GM20431 (cell line): ENCODE measurements around the gene ADIPOR1.

Experiments used
- in situ Hi-C: fragments of 300-500 bp; cut with MseI, MboI; formaldehyde crosslinking; loops from one replicate; pipeline ENCODE4 v1.15.0; 2020; ENCODE audit warnings: low sequenced_read_pairs; ENCODE audit not compliant: unreplicated experiment

Gene ADIPOR1

DNA sequence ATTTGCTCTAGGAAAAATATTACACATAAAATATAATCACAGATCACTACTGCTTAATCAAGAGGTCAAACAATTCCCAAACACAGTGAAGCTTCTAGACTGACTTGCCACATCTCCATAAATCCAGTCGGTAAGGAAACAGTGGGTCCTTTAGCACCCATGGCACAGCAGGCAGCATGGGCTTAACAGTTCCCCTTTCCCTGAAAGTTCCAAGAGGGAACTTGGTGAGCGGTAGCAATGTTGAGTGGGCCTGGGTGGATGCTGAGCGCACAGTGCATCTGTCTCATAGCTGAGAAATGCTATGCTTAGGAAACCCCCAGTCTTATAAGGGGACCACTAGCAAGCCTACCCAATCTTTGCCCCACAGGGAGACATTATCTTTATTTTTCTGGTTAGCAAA lies 16.7 kb upstream of the ADIPOR1 start:
- in situ Hi-C loops: no loop called here

DNA sequence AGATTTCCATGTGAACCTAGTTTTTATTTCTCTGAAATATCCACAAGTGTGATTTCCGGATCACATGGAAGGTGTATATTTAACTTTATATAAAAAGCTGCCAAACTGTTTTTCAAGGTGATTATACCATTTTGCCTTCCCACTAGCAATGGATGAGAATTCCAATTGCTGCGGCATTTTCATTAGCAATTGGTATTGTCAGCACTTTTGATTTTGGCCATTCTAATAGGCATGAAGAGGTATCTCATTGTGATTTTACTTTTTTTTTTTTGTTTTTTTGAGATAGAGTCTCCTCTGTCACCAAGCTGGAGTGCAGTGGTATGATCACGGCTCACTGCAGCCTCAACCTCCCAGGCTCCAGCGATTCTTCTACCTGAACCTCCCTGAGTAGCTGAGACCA lies 13.9 kb upstream of the ADIPOR1 start:
- in situ Hi-C loops: no loop called here

- in situ Hi-C loops: no loop called here
These were observed 10.8 kb upstream of the ADIPOR1 start for GRCh38 chr1:202968895-202969295.

DNA sequence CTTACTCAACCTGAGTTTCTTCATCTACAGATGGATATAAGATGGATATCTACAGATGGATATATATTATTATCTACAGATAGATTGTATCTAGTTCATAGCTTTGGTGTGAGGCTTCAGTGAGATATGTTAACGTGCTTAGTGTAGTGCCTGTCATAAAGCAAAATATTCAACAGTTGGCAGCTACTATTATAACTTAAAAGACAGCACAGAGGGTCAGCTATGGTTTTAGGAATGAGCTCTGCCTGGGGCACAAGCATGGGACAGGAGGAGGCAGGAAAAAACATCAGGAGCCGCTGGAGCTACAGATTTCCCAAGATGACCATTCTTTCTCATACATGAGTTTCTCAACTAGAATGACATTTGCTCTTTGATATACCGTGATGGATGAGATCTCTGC lies 10.2 kb upstream of the ADIPOR1 start:
- in situ Hi-C loops: no loop called here

- in situ Hi-C loops: no loop called here
These were observed 9.7 kb upstream of the ADIPOR1 start for GRCh38 chr1:202967684-202968281.

GRCh38 chr1:202966006-202966898 lies 8.1 kb upstream of the ADIPOR1 start:
- in situ Hi-C loops: no loop called here

GRCh38 chr1:202965422-202965821 lies 7.3 kb upstream of the ADIPOR1 start:
- in situ Hi-C loops: no loop called here

GRCh38 chr1:202964791-202965410 lies 6.8 kb upstream of the ADIPOR1 start:
- in situ Hi-C loops: no loop called here

GRCh38 chr1:202961220-202961880 lies 3.2 kb upstream of the ADIPOR1 start:
- in situ Hi-C loops: no loop called here

DNA sequence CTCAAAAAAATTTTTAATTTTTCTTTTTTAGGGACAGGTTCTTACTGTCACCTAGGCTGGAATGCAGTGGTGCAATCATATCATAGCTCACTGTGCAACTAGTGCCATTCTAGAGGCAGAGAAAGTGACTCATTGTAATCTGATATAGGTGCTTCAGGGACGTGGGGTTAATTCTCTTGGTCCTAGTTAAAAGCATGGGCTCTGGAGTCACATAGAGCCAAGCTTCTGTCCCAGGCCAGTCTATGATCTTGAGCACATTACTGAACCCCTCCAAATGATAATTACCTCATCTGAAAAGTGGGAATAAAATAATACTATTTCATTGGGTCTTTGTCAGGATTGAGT lies 1.1 kb upstream of the ADIPOR1 start:
- in situ Hi-C loops: no loop called here

DNA sequence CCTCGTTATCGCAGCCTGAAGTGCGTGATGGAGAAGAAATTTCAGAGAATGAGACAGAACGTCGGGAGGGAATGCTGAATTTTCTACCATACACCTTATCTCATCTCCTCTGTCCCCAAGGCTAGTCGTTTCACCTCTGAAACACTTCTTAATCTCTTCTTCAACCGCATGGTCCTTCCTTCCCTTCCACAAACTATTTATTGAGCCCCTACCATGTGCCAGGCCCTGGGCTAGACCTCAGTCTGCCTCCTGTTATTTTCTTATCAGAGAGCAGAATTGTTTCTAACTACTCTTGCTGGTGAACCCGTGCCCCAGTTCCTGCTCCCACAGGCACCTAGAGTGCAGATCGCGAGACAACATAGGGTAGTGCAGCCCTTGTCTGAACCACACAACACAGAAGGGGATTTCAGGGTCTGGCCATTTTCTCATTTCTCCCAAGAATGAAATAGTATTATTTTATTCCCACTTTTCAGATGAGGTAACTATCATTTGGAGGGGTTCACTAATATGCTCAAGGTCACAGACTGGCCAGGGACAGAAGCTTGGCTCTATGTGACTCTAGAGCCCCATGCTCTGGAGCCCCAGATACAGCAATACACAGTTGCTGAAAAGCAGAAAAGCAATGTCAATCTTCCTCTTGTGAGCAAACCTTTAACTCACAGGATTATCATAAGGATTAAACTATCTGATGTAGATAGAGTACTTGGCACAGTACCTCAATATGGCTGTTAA lies 598 bp upstream of the ADIPOR1 start:
- in situ Hi-C loops: no loop called here

DNA sequence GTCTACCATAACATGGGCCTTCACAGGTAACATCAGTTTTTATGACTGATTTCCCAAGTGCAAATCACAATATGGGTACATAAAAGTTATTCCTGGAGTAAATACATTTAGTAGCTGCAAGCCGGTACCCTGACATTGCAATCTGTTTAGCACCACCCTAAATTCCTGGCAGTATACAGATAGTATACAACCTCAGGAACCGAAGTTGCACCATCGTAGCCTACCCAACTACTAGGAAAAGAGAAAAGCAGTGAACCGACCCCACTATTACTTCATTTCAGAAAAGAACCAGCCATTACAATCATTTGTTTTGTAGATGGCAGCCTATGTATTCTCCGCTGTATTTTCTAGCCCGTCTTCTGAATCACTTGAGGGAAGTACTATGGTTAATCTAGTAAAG lies 1.1 kb downstream of the ADIPOR1 start:
- in situ Hi-C loops: no loop called here

- in situ Hi-C loops: no loop called here
These were observed 3.9 kb downstream of the ADIPOR1 start for GRCh38 chr1:202954057-202954745.

DNA sequence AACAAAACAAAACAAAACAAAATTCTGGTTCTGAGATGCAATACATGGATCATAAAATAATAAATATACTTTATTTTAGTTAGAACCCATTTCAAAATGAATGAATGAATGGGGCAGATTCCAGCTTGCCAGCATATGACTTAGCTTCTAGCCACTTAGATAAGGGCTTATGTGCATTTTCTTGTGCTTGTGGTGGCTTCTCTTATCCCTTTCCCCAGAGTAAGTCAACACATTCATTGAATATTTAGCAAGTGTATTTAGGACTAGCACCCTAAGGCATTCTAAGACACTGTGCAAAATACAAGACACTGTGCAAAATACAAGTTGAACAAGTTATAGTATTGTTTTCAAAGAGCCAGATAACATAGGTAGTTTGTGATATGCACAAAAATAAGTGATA lies 4.7 kb downstream of the ADIPOR1 start:
- in situ Hi-C loops: no loop called here

- in situ Hi-C loops: no loop called here
These were observed 5.3 kb downstream of the ADIPOR1 start for GRCh38 chr1:202952818-202953217.

GRCh38 chr1:202952099-202952498 lies 6.0 kb downstream of the ADIPOR1 start:
- in situ Hi-C loops: no loop called here

DNA sequence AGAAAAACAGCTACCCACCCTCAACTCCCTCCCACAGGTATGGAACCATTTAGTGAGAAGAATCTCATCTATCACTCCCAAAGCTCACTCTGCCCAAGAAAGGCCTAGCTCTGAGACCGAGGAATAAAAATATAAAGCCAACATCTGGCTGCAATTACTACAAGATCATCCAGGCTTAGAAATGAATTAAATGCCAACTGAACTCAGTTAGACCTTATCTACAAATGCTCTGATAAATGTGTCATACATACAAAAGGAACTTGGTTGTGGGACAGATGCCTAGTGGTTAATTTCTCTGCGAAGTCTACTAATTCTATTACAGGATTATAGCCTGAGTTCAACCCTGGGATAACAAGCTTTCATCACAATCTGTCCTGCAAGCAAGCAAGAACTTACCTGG lies 6.7 kb downstream of the ADIPOR1 start:
- in situ Hi-C loops: no loop called here

- in situ Hi-C loops: no loop called here
These were observed 12.6 kb downstream of the ADIPOR1 start for GRCh38 chr1:202945483-202945882.

DNA sequence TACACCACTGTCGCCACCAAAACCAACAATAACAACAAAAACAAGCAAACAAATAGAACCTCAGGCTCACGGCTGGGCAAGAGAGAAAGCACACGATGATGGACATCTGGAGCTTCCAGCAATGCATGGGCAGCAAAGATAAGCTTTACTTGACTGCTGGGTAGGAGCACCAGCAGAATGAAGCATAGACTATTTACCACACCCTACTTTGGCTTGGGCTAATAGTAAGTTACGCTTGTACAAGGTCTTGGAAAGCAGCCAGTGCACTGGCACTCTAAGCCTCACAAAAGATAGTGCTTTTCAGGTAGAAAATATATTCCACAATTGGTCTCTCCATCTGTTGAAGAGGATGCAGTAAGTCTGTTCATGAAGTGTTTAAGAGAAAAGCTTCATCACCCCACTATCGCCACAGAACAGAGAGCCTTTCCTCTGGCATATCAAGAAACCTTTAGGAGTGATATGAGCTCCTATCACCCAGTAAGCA lies 13.6 kb downstream of the ADIPOR1 start:
- in situ Hi-C loops: no loop called here
